ENCODE results near the gene MRPS10.

MRPS10 gene

GRCh38 chr6:42217519-42218367 is at the start of gene MRPS10:
TSS of gene MRPS10 (minus strand) at chr6:42217861. CDS start at chr6:42217849, 12 bp downstream.
- DNase-seq (ENCODE audit: low read depth): peak; percentile 94

DNA sequence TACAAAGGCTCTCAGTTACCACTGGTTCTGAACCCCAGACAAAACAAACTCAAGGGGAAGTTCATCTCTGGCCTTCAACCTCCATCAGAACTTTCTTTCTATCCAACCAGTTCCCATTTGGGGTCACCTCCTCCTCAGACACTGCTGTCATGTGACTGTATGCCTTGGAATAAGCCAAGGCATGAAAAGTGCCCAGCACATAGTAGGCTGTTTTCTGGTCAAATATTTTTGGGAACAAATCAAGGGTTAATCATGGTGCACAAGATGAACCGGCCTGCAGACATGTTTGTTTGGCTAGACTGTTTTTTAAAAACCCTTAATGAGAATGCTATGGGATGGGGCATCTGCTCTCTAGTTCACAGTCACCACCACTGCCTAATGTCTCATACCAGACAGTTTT is 48.9 kb upstream of the MRPS10 start:
- DNase-seq (ENCODE audit: low read depth): no peak
- H3K4me3 ChIP-seq (ENCODE audit: low read depth, low read length): no peak overlapping the region
- no peak for TF ChIP-seq CTCF (IDR thresholded peaks at IDR 0.05; ENCODE audit: low read depth, low read length, missing control alignments)

More at GRCh38 chr6:42217519-42218367, at the start of gene MRPS10:
- TF ChIP-seq CTCF (IDR thresholded peaks at IDR 0.05; ENCODE audit: low read depth, low read length, missing control alignments): no peak
- H3K4me3 ChIP-seq (ENCODE audit: low read depth, low read length): peak within 1 kb of the TSS; percentile 62

DNA sequence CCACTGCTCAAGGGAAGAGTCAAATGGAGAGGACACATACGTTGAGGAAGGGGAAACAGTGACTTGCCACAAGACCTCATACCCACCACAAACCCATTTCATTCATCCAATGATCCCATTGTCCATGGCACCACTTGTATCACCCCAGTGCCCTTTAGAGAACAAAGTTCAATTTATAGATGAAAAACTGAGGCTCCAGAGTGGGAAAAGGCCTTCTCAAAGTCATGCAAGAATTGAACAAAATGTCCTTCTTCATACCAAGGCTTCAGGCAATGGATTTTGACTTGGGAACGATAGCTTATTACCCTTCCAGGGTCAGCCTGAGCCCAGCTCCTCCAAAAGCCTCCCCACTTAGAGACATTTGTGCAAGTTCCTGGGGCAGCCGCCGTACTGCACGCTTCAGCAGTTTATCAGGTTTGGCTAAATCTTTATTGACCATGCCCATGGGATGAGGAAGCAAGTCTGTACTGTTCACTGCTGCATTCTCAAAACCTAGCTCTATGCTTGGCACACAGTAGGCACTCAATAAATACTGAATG is 47.3 kb upstream of the MRPS10 start:
- H3K4me3 ChIP-seq (ENCODE audit: low read depth, low read length): no peak overlapping the region
- no peak for DNase-seq (ENCODE audit: low read depth)
- no peak for TF ChIP-seq CTCF (IDR thresholded peaks at IDR 0.05; ENCODE audit: low read depth, low read length, missing control alignments)

DNA sequence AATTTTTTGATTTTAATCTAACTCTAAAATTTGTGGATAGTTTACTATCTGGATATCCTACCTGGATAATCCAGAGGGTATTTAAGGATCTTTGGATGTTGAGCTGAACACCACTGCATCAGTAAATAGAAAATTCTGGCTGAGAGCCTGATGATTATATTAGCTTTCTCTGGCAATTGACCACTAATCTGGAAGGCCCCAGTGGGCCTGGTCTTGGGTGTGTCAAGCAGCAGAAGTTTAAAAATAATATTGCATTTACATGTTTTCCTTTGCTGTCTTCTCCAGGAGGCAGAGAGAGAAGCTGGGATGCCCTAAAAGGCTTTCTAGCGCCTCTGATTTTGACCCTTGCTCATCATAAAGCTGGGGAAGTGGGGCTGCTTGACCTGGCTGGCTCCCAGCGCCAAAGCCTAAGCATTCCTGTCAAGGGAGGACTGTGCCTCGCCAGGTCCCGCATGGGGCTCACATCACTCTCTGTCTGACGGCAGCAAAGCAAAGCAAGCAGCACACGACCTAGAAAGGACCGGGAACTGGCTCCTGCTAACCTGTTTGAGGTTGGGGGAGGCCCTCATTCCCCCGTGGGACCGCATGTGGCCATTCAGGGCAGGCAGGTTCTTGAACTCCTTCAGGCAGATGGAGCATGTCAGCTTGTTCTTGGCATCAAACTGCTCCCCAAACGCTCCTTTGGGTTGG is 46.6 kb upstream of the MRPS10 start:
- TF ChIP-seq CTCF (IDR thresholded peaks at IDR 0.05; ENCODE audit: low read depth, low read length, missing control alignments): no peak

GRCh38 chr6:42263165-42263728 is 45.6 kb upstream of the MRPS10 start:
- H3K4me3 ChIP-seq (ENCODE audit: low read depth, low read length): no peak overlapping the region
- DNase-seq (ENCODE audit: low read depth): no peak
- no peak for TF ChIP-seq CTCF (IDR thresholded peaks at IDR 0.05; ENCODE audit: low read depth, low read length, missing control alignments)

More for the DNA sequence above, 46.6 kb upstream of the MRPS10 start:
- H3K4me3 ChIP-seq (ENCODE audit: low read depth, low read length): no peak overlapping the region
- DNase-seq (ENCODE audit: low read depth): no peak

DNA sequence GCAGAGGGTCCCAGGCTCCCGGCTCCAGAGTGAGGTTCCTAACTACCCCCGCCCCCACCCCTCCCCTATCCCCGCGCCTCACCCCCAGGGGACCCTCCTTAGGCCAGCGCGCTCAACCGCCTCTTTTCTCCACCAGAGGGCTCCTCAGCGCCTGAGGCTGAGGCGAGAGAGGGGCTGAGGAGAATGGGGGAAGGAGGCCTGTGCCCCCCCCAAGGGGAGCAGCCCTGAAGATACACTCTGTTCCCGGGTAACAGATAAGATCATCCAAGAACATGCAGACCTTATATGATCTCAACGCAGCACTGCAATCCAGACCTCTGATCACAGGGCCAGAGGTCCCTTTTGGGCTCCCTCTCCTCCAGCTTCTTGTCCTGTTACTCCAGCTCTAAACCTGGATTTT is 43.3 kb upstream of the MRPS10 start:
- no peak overlapping the region for H3K4me3 ChIP-seq (ENCODE audit: low read depth, low read length)
- peak; percentile 61 for TF ChIP-seq CTCF (IDR thresholded peaks at IDR 0.05; ENCODE audit: low read depth, low read length, missing control alignments)
- DNase-seq (ENCODE audit: low read depth): no peak

Data from GM12864 (cell line).